ENCODE data around the gene PIM3. TPM values are rescaled to one million over a fixed set of nuclear protein-coding genes. Genes with fewer than 3 reads are reported as not detected.
A peak's percentile ranks its signal among the peaks of the same experiment; 100 is the strongest.

The PIM3 gene
- total and polyA plus RNA-seq, 2 of the 8 experiments (the other 6 are each of a cell fraction or from before 2014, with no cell fraction given): 22.6 to 30.0 TPM

DNA sequence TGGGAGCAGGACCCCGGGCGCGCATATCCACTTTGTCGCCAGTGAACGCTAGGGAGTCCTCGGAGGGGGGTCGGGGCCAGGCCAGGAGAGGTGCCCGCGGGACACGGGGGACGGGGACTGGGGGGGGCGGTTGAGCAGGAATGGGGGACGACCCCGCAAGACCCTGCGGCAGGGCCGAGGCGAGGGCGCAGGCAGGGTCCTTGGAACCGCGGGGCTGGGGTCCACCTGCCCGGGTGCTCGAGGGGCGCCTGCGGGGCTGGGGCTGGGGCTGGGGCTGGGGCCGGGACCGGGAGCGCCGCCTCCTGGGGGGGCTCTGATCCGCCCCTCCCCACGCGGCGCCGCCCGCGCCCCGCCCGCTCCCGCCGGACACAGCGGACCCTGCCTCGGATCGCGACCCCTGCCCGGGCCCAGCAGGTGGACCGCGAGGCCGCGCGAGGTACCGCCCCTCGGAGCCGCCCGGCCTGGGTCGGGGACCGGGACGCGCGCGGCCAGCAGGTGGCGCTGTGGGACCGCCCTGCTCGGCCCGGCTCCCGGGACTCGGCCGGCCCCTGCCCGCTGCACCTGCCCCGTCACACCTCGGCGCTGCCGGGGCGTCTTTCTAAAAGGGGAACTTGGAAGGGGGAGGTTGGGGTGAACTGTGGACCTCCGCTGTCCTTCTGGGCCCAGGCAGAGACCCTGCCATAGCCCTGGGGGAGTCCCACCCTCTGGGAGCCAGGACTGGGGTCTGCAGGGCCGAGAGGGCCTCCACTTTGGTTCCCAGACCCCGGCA, 31.2 kb upstream of the PIM3 start (continued):
- TF ChIP-seq, protein P1, sequence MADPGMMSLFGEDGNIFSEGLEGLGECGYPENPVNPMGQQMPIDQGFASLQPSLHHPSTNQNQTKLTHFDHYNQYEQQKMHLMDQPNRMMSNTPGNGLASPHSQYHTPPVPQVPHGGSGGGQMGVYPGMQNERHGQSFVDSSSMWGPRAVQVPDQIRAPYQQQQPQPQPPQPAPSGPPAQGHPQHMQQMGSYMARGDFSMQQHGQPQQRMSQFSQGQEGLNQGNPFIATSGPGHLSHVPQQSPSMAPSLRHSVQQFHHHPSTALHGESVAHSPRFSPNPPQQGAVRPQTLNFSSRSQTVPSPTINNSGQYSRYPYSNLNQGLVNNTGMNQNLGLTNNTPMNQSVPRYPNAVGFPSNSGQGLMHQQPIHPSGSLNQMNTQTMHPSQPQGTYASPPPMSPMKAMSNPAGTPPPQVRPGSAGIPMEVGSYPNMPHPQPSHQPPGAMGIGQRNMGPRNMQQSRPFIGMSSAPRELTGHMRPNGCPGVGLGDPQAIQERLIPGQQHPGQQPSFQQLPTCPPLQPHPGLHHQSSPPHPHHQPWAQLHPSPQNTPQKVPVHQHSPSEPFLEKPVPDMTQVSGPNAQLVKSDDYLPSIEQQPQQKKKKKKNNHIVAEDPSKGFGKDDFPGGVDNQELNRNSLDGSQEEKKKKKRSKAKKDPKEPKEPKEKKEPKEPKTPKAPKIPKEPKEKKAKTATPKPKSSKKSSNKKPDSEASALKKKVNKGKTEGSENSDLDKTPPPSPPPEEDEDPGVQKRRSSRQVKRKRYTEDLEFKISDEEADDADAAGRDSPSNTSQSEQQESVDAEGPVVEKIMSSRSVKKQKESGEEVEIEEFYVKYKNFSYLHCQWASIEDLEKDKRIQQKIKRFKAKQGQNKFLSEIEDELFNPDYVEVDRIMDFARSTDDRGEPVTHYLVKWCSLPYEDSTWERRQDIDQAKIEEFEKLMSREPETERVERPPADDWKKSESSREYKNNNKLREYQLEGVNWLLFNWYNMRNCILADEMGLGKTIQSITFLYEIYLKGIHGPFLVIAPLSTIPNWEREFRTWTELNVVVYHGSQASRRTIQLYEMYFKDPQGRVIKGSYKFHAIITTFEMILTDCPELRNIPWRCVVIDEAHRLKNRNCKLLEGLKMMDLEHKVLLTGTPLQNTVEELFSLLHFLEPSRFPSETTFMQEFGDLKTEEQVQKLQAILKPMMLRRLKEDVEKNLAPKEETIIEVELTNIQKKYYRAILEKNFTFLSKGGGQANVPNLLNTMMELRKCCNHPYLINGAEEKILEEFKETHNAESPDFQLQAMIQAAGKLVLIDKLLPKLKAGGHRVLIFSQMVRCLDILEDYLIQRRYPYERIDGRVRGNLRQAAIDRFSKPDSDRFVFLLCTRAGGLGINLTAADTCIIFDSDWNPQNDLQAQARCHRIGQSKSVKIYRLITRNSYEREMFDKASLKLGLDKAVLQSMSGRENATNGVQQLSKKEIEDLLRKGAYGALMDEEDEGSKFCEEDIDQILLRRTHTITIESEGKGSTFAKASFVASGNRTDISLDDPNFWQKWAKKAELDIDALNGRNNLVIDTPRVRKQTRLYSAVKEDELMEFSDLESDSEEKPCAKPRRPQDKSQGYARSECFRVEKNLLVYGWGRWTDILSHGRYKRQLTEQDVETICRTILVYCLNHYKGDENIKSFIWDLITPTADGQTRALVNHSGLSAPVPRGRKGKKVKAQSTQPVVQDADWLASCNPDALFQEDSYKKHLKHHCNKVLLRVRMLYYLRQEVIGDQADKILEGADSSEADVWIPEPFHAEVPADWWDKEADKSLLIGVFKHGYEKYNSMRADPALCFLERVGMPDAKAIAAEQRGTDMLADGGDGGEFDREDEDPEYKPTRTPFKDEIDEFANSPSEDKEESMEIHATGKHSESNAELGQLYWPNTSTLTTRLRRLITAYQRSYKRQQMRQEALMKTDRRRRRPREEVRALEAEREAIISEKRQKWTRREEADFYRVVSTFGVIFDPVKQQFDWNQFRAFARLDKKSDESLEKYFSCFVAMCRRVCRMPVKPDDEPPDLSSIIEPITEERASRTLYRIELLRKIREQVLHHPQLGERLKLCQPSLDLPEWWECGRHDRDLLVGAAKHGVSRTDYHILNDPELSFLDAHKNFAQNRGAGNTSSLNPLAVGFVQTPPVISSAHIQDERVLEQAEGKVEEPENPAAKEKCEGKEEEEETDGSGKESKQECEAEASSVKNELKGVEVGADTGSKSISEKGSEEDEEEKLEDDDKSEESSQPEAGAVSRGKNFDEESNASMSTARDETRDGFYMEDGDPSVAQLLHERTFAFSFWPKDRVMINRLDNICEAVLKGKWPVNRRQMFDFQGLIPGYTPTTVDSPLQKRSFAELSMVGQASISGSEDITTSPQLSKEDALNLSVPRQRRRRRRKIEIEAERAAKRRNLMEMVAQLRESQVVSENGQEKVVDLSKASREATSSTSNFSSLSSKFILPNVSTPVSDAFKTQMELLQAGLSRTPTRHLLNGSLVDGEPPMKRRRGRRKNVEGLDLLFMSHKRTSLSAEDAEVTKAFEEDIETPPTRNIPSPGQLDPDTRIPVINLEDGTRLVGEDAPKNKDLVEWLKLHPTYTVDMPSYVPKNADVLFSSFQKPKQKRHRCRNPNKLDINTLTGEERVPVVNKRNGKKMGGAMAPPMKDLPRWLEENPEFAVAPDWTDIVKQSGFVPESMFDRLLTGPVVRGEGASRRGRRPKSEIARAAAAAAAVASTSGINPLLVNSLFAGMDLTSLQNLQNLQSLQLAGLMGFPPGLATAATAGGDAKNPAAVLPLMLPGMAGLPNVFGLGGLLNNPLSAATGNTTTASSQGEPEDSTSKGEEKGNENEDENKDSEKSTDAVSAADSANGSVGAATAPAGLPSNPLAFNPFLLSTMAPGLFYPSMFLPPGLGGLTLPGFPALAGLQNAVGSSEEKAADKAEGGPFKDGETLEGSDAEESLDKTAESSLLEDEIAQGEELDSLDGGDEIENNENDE (IDR thresholded peaks at IDR 0.05; ENCODE audit: insufficient replicate concordance, low read length): no peak
- TF ChIP-seq BCL11A (IDR thresholded peaks at IDR 0.05; ENCODE audit: low read depth in 2 of 2, low read length in 2 of 2) (no peak), SUZ12 (IDR thresholded peaks at IDR 0.05; ENCODE audit: low read length) (no peak), RXRA (IDR thresholded peaks at IDR 0.05; ENCODE audit: insufficient read depth, low read depth, low read length) (no peak), JUN (IDR thresholded peaks at IDR 0.05; ENCODE audit: low read depth, low read length) (no peak), KDM4A (IDR thresholded peaks at IDR 0.05; ENCODE audit: low read depth, low read length, severe bottlenecking) (peak; percentile 37), ZNF274 (IDR thresholded peaks at IDR 0.05; ENCODE audit: borderline replicate concordance, extremely low read depth, low read length) (no peak)
- TF ChIP-seq, protein P2, sequence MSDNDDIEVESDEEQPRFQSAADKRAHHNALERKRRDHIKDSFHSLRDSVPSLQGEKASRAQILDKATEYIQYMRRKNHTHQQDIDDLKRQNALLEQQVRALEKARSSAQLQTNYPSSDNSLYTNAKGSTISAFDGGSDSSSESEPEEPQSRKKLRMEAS (IDR thresholded peaks at IDR 0.05): peak; percentile 22; the same call in 1 of the 2 replicates

Measured in H1 (cell line).